Mesendoderm (in vitro differentiated cells): ENCODE measurements around the gene SEPTIN8.
A peak's percentile ranks its signal among the peaks of the same experiment; 100 is the strongest.

Source experiments
- DNase-seq: peaks from one replicate; pipeline ENCODE4 v3.0.0; 2013
- H2AK5ac ChIP-seq: 2 replicates; pipeline ENCODE4 v1.6.1; 2013; ENCODE audit warnings: low read length, inconsistent platforms
- H2BK120ac ChIP-seq: 2 replicates; pipeline ENCODE4 v1.6.1; 2013; ENCODE audit warnings: low read depth, mild to moderate bottlenecking, low read length, moderate library complexity, mixed read lengths
- H2BK15ac ChIP-seq: replicated peaks from 2 replicates; pipeline ENCODE4 v1.6.1; 2013; ENCODE audit warnings: low read depth, mild to moderate bottlenecking, moderate library complexity
- H2BK5ac ChIP-seq: 2 replicates; pipeline ENCODE4 v1.6.1; 2013; ENCODE audit warnings: low read length, inconsistent platforms
- H3K18ac ChIP-seq: 2 replicates; pipeline ENCODE4 v1.6.1; 2013; ENCODE audit warnings: mild to moderate bottlenecking, low read length, mixed read lengths
- H3K23ac ChIP-seq: one replicate; pipeline ENCODE4 v1.6.1; 2013; ENCODE audit warnings: low read length
- H3K27ac ChIP-seq: 2 replicates; pipeline ENCODE4 v1.5.1; 2013; ENCODE audit warnings: low read depth, mild to moderate bottlenecking, inconsistent platforms, low read length, moderate library complexity
- H3K27me3 ChIP-seq: 2 replicates; pipeline ENCODE4 v1.6.1; 2013; ENCODE audit warnings: low read length, control low read depth, mild to moderate bottlenecking, inconsistent platforms; ENCODE audit not compliant: insufficient read depth, poor library complexity
- H3K36me3 ChIP-seq: 2 replicates; pipeline ENCODE4 v1.6.1; 2013; ENCODE audit warnings: low read length, inconsistent platforms; ENCODE audit not compliant: control insufficient read depth, insufficient read depth
- H3K4ac ChIP-seq: one replicate; pipeline ENCODE4 v1.6.1; 2013; ENCODE audit warnings: low read depth, mild to moderate bottlenecking, low read length, moderate library complexity
- H3K4me1 ChIP-seq: 2 replicates; pipeline ENCODE4 v1.6.1; 2013; ENCODE audit warnings: low read depth, low read length, inconsistent platforms; ENCODE audit not compliant: control insufficient read depth
- H3K4me2 ChIP-seq: 2 replicates; pipeline ENCODE4 v1.6.1; 2013; ENCODE audit warnings: low read length
- H3K4me3 ChIP-seq: 2 replicates; pipeline ENCODE4 v1.5.1; 2013; ENCODE audit warnings: mild to moderate bottlenecking, low read length
- H3K56ac ChIP-seq: one replicate; pipeline ENCODE4 v1.6.1; 2013; ENCODE audit warnings: low read length
- H3K79me1 ChIP-seq: 2 replicates; pipeline ENCODE4 v1.6.1; 2013; ENCODE audit warnings: low read length, inconsistent platforms
- H3K79me2 ChIP-seq: 2 replicates; pipeline ENCODE4 v1.6.1; 2013; ENCODE audit warnings: mild to moderate bottlenecking, low read length; ENCODE audit not compliant: control insufficient read depth, insufficient read depth
- H3K9ac ChIP-seq: 2 replicates; pipeline ENCODE4 v1.6.1; 2013; ENCODE audit warnings: low read length, inconsistent platforms
- H4K5ac ChIP-seq: one replicate; pipeline ENCODE4 v1.6.1; 2013; ENCODE audit warnings: low read length
- H4K8ac ChIP-seq: one replicate; pipeline ENCODE4 v1.6.1; 2013; ENCODE audit warnings: low read depth, mild to moderate bottlenecking, control low read depth, low read length, moderate library complexity
- WGBS: extraction: QIAGEN DNeasy Blood & Tissue Kit; methylation state at CpG from one replicate; pipeline ENCODE4 v1.1.7; 2013; ENCODE audit warnings: low lambda C conversion rate, missing lambda C conversion rate; ENCODE audit not compliant: insufficient coverage; ENCODE audit errors: extremely low coverage; 5-methylcytosine and 5-hydroxymethylcytosine counted together

Gene SEPTIN8

DNA sequence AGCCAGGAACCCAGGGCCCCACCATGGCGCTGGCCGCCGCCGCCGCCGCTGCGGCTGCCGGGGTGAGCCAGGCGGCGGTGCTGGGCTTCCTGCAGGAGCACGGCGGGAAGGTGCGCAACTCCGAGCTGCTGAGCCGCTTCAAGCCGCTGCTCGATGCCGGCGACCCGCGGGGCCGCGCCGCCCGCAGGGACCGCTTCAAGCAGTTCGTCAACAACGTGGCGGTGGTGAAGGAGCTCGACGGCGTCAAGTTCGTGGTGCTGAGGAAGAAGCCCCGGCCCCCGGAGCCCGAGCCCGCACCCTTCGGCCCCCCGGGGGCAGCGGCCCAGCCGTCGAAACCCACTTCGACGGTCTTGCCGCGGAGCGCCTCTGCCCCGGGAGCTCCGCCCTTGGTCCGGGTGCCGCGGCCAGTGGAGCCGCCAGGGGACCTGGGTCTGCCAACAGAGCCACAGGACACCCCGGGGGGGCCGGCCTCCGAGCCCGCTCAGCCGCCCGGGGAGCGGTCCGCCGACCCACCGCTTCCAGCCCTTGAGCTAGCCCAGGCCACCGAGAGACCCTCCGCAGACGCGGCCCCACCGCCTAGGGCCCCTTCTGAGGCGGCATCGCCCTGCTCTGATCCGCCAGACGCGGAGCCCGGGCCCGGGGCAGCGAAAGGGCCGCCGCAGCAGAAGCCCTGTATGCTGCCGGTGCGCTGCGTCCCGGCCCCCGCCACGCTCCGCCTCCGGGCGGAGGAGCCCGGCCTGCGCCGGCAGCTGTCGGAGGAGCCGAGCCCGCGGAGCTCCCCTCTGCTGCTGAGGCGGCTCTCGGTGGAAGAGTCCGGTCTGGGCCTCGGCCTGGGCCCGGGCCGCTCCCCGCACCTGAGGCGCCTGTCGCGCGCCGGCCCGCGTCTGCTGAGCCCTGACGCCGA is 36.8 kb upstream of the SEPTIN8 start:
- Histone ChIP-seq H3K36me3 (no peaks in the 10 kb centered on the region), H2BK15ac (no peak overlapping the region), H3K4me3 (no peak overlapping the region), H3K4me1 (no peaks in the 10 kb centered on the region), H2AK5ac (no peak overlapping the region), H3K9ac (peak overlapping the region; percentile 24), H3K79me1 (no peaks in the 10 kb centered on the region), H4K5ac (no peak overlapping the region), H3K27ac (no peak overlapping the region), H2BK120ac (no peak overlapping the region), H2BK5ac (no peak overlapping the region), H3K23ac (no peak overlapping the region), H3K4ac (no peak overlapping the region), H4K8ac (no peak overlapping the region), H3K18ac (no peak overlapping the region), H3K27me3 (peaks cover 25% of the 10 kb centered on the region), H3K79me2 (no peaks in the 10 kb centered on the region), H3K4me2 (peak overlapping the region; percentile 34), H3K56ac (peak overlapping the region; percentile 46)
- WGBS: no CpG with 5 or more reads among the region's 110 CpGs
- peak; percentile 61 for DNase-seq

DNA sequence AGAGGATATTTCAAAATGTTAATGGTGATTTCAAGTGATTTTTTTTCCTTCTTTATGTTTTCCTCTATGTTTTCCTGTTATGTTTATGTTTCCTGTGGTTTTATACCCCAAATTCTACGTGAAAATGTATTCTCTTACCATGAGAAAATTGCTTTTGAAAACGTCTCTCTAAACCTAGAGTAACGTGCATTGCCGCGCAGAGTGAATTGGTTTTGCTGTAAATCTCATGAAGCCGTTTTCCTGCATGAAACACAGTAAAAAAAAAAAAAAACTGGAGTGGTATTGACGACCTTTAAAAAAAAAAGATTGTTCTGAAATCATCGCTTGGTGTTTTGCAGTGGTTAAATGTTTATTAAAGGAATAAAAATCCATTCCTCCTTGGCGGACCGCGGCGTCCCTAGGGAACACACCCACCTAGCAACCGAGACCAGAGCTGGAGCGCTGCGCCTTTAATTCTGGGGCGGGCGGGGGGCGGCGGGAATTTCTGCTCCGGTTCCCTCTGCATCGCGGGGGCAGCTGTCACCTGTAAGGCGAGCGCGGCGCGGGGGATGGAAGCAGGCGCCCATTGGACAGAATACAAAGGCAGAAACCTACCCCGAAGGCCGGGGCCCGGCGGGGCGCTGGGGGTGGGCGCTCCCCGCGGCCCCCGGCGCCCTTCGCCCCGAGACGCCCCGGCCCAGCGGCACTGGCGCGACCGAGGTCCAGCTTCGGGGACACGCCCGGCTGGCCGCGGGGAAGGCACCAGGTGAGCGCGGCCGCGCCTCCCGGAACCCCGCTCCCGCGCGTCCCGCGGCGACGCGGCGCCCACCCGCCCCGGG is 36.0 kb upstream of the SEPTIN8 start, which contains the start of gene SOWAHA:
Gene SOWAHA (plus strand): TSS at position 522 of the 818 bp plus-strand sequence. CDS start 320 bp downstream, outside the sequence.
- WGBS: no CpG with 5 or more reads among the region's 68 CpGs
- H2AK5ac ChIP-seq: no peak within 1 kb of the TSS
- no peak within 1 kb of the TSS for H3K4me3 ChIP-seq
- H3K36me3 ChIP-seq: no peaks in the 10 kb centered on the region
- H3K4me1 ChIP-seq: no peaks in the 10 kb centered on the region
- no peak within 1 kb of the TSS for H2BK15ac ChIP-seq
- H3K9ac ChIP-seq: no peak within 1 kb of the TSS
- no peak within 1 kb of the TSS for H3K18ac ChIP-seq
- H4K8ac ChIP-seq: no peak within 1 kb of the TSS
- H3K27me3 ChIP-seq: peaks cover 25% of the 10 kb centered on the region
- no peak within 1 kb of the TSS for H2BK5ac ChIP-seq
- H2BK120ac ChIP-seq: no peak within 1 kb of the TSS
- H3K79me1 ChIP-seq: no peaks in the 10 kb centered on the region
- H3K4ac ChIP-seq: no peak within 1 kb of the TSS
- no peak within 1 kb of the TSS for H3K56ac ChIP-seq
- DNase-seq: no peak
- peak within 1 kb of the TSS; percentile 34 for H3K4me2 ChIP-seq
- no peak within 1 kb of the TSS for H4K5ac ChIP-seq
- no peak within 1 kb of the TSS for H3K23ac ChIP-seq
- H3K79me2 ChIP-seq: no peaks in the 10 kb centered on the region
- H3K27ac ChIP-seq: no peak within 1 kb of the TSS

DNA sequence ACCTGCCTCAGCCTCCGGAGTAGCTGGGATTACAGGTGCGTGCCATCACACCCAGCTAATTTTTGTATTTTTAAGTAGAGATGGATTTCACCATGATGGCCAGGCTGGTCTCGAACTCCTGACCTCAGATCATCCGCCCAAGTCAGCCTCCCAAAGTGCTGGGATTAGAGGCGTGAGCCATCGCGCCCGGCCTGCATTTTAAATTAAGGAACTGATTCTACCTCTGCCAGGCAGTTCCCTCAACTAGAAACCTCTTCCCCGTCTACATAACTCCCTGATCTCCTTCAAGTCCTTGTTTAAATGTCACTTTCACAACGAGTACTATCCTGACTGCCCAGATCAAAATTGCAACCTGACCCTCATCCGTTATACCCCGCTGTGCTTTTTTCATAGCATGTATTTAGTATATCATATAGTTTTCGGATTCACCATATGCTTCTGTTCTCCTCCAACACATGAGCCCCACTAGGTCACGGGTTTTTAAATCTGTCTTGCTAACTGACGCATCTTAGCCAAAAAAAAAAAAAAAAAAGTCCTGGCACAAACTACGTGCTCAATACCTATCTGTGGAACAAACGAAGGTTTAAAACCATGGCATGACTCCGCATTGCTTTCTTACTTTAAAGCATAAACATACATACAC is 35.2 kb upstream of the SEPTIN8 start:
- no peaks in the 10 kb centered on the region for H3K79me1 ChIP-seq
- no peaks in the 10 kb centered on the region for H3K36me3 ChIP-seq
- H2BK5ac ChIP-seq: no peak overlapping the region
- H3K4me3 ChIP-seq: no peak overlapping the region
- H3K27me3 ChIP-seq: peaks cover 25% of the 10 kb centered on the region
- H4K8ac ChIP-seq: no peak overlapping the region
- no peak overlapping the region for H3K4me2 ChIP-seq
- no peak overlapping the region for H3K18ac ChIP-seq
- H4K5ac ChIP-seq: no peak overlapping the region
- no peak overlapping the region for H3K56ac ChIP-seq
- no peak overlapping the region for H2BK15ac ChIP-seq
- H3K9ac ChIP-seq: no peak overlapping the region
- H2BK120ac ChIP-seq: no peak overlapping the region
- no peak overlapping the region for H3K4ac ChIP-seq
- H3K79me2 ChIP-seq: no peaks in the 10 kb centered on the region
- no peak overlapping the region for H2AK5ac ChIP-seq
- H3K23ac ChIP-seq: no peak overlapping the region
- no peak overlapping the region for H3K27ac ChIP-seq
- no CpG with 5 or more reads among the region's 18 CpGs for WGBS
- no peaks in the 10 kb centered on the region for H3K4me1 ChIP-seq
- no peak for DNase-seq

DNA sequence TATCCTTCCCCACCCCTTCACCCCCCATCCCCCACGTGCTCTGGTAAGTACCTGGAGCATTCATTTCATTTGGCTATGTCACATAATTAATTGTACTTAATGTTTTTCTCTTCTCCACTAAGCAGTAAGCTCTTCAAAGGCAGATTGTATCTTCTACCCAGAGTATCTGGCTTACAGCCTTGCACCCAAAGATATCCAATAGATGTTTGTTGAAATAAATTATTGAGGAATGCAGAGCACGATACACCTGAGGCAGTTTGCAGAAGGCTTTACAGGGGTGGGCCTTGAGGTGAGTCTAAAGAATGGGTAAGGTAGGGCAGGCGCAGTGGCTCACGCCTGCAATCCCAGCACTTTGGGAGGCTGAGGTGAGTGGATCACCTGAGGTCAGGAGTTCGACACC is 33.6 kb upstream of the SEPTIN8 start:
- no peak overlapping the region for H2BK120ac ChIP-seq
- peaks cover 25% of the 10 kb centered on the region for H3K27me3 ChIP-seq
- no peak overlapping the region for H3K4me3 ChIP-seq
- no peak overlapping the region for H4K5ac ChIP-seq
- H3K79me1 ChIP-seq: no peaks in the 10 kb centered on the region
- no peak overlapping the region for H3K56ac ChIP-seq
- no peak overlapping the region for H3K4ac ChIP-seq
- H3K36me3 ChIP-seq: no peaks in the 10 kb centered on the region
- H3K9ac ChIP-seq: no peak overlapping the region
- H3K79me2 ChIP-seq: no peaks in the 10 kb centered on the region
- no peak for DNase-seq
- H3K23ac ChIP-seq: no peak overlapping the region
- no peak overlapping the region for H3K18ac ChIP-seq
- no peak overlapping the region for H2AK5ac ChIP-seq
- H4K8ac ChIP-seq: no peak overlapping the region
- no peak overlapping the region for H2BK15ac ChIP-seq
- no peak overlapping the region for H2BK5ac ChIP-seq
- H3K4me1 ChIP-seq: peaks cover 3% of the 10 kb centered on the region
- WGBS: no CpG with 5 or more reads among the region's 5 CpGs
- no peak overlapping the region for H3K4me2 ChIP-seq
- no peak overlapping the region for H3K27ac ChIP-seq

DNA sequence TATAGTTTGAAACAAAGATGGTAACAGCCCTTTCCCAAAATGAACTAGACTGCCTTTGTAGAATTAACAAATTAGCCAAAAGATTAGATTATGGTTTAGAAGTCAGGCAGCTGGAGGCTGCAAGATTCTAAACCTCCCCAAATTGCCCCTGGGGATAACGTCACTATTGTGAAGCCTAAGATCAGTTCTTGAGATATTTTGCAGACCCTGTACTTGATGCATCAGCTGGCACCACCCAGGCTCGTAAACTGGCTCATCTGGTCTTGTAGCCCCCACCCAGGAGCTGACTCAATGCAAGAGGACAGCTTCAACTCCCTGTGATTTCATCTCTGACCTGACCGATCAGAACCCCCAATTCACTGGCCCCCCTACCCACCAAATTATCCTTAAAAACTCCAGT is 31.8 kb upstream of the SEPTIN8 start:
- no peak overlapping the region for H3K4me2 ChIP-seq
- no peak overlapping the region for H2BK5ac ChIP-seq
- H2AK5ac ChIP-seq: no peak overlapping the region
- H4K8ac ChIP-seq: no peak overlapping the region
- H3K9ac ChIP-seq: no peak overlapping the region
- H3K79me2 ChIP-seq: no peaks in the 10 kb centered on the region
- H3K36me3 ChIP-seq: no peaks in the 10 kb centered on the region
- no peak overlapping the region for H3K4ac ChIP-seq
- WGBS: no CpG with 5 or more reads among the region's 3 CpGs
- H2BK120ac ChIP-seq: no peak overlapping the region
- H2BK15ac ChIP-seq: no peak overlapping the region
- peaks cover 19% of the 10 kb centered on the region for H3K27me3 ChIP-seq
- no peak overlapping the region for H3K4me3 ChIP-seq
- H3K56ac ChIP-seq: no peak overlapping the region
- no peaks in the 10 kb centered on the region for H3K79me1 ChIP-seq
- H4K5ac ChIP-seq: no peak overlapping the region
- H3K27ac ChIP-seq: no peak overlapping the region
- H3K23ac ChIP-seq: no peak overlapping the region
- no peak overlapping the region for H3K18ac ChIP-seq
- no peak for DNase-seq
- H3K4me1 ChIP-seq: peaks cover 3% of the 10 kb centered on the region
